ENCODE data around the gene AFP. TPM values are rescaled to one million over a fixed set of nuclear protein-coding genes. Genes with fewer than 3 reads are reported as not detected.

Gene AFP
- total and polyA plus RNA-seq, 7 donors, result not detected

DNA sequence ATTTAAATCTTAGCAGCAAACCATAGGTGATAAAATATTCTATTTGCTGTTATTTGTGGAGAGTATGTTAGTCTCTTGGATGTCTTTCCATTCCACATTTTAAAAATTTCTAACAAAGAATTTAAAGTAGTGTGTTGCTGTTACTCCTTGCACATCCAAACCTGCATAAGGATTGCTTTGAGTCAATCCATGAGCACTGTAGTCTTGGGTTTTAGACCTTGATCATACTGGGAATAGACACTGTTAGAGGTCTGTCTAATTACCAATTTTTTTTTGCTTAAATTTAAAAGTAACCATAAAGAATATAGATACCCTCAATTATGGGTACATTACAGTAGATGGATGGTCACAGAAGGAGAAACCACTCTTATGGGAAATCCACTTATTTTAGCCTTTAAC lies 1.5 kb downstream of the AFP start:
- Histone ChIP-seq H3K27me3 (no peaks in the 10 kb centered on the region), H3K4me1 (no peaks in the 10 kb centered on the region), H3K36me3 (no peaks in the 10 kb centered on the region), H3K4me3 (no peak overlapping the region), H3K9me3 (no peaks in the 10 kb centered on the region), H3K27ac (no peak overlapping the region)
- DNase-seq, result no peak
- no peak for TF ChIP-seq POLR2AphosphoS5 (IDR thresholded peaks at IDR 0.05)
- TF ChIP-seq EP300 (IDR thresholded peaks at IDR 0.05), result no peak
- no peak for TF ChIP-seq POLR2A (IDR thresholded peaks at IDR 0.05)
- TF ChIP-seq, protein P1, sequence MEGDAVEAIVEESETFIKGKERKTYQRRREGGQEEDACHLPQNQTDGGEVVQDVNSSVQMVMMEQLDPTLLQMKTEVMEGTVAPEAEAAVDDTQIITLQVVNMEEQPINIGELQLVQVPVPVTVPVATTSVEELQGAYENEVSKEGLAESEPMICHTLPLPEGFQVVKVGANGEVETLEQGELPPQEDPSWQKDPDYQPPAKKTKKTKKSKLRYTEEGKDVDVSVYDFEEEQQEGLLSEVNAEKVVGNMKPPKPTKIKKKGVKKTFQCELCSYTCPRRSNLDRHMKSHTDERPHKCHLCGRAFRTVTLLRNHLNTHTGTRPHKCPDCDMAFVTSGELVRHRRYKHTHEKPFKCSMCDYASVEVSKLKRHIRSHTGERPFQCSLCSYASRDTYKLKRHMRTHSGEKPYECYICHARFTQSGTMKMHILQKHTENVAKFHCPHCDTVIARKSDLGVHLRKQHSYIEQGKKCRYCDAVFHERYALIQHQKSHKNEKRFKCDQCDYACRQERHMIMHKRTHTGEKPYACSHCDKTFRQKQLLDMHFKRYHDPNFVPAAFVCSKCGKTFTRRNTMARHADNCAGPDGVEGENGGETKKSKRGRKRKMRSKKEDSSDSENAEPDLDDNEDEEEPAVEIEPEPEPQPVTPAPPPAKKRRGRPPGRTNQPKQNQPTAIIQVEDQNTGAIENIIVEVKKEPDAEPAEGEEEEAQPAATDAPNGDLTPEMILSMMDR (IDR thresholded peaks at IDR 0.05), result no peak
- intact Hi-C loops (cut with DNase I), result no loop called here

DNA sequence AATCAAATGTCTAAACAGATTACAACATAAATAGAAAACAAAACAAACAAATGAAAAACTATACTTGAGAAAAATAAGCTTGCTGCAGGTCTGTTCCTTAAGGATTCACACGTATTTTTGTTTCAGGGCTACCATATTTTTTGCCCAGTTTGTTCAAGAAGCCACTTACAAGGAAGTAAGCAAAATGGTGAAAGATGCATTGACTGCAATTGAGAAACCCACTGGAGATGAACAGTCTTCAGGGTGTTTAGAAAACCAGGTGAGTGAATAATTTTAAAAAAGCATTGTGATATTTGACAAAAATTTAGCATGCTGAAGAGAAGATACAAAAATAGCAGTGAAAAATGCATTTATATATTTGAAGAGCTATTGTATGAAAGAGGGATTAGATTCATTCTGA lies 2.0 kb downstream of the AFP start:
- Histone ChIP-seq H3K4me1 (no peaks in the 10 kb centered on the region), H3K36me3 (no peaks in the 10 kb centered on the region), H3K4me3 (no peak overlapping the region), H3K27me3 (no peaks in the 10 kb centered on the region), H3K9me3 (no peaks in the 10 kb centered on the region), H3K27ac (no peak overlapping the region)
- no peak for DNase-seq
- intact Hi-C loops (cut with DNase I), result no loop called here
- 85 to 88% methylated on average over 1 of the region's 1 CpG for WGBS, 2 donors
- TF ChIP-seq, protein P1 (IDR thresholded peaks at IDR 0.05), result no peak
- TF ChIP-seq POLR2A (IDR thresholded peaks at IDR 0.05) (no peak), POLR2AphosphoS5 (IDR thresholded peaks at IDR 0.05) (no peak), EP300 (IDR thresholded peaks at IDR 0.05) (no peak)

DNA sequence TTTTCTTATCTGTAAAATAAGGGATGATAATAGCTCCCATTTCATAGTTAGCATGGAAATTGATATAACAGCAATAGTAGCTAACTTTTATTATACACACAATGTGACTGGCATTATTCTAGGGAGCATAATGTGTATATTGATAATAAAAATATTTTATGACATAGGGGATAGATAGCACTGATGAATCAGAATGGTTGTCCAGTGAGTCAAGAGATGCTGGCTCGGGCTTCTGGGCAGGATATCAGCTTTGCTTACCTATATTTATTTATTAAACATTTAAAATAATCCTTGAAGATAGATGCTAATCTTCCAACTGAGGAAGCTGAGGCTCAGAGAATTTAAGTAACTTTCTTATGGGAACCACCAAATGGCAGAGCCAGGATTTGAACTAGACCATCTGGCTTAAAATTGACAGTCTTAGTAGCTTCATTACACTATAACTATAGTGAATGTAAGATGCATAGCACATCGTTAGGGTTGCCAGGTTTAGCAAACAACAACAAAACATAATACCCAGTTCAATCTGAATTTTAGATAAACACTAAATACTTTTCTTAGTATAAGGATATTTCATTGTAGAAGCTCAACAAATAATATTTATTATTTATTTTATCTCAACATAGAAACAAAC lies 2.7 kb downstream of the AFP start:
- Histone ChIP-seq H3K4me1 (no peaks in the 10 kb centered on the region), H3K9me3 (no peaks in the 10 kb centered on the region), H3K36me3 (no peaks in the 10 kb centered on the region), H3K4me3 (no peak overlapping the region), H3K27ac (no peak overlapping the region), H3K27me3 (no peaks in the 10 kb centered on the region)
- DNase-seq, result no peak
- TF ChIP-seq EP300 (IDR thresholded peaks at IDR 0.05), result no peak
- 49 to 67% methylated on average over 2 of the region's 2 CpGs for WGBS, 2 donors
- intact Hi-C loops (cut with DNase I), result no loop called here

DNA sequence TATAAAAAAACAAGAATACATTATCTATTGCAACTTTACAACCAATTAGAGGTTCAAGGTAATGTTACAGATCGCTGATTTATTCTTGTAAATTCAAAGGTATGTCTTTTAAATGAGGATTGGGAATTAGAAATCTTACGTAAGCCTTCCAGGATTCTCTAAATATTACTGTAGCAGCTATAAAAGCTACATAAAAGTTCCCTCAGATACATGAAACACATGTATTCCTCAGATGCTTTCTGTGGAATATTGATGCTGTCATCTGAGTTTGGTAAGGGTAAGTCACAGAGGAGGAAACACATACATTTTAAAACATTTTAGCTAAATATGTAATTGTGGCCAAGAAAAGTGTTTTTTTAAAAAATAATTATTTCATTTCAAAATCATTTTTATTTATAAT lies 3.4 kb downstream of the AFP start:
- WGBS, 2 donors, result 65 to 83% methylated on average over 2 of the region's 2 CpGs
- Histone ChIP-seq H3K4me3 (no peak overlapping the region), H3K27ac (no peak overlapping the region), H3K36me3 (no peaks in the 10 kb centered on the region), H3K4me1 (no peaks in the 10 kb centered on the region), H3K9me3 (no peaks in the 10 kb centered on the region), H3K27me3 (no peaks in the 10 kb centered on the region)
- TF ChIP-seq POLR2AphosphoS5 (IDR thresholded peaks at IDR 0.05) (no peak), EP300 (IDR thresholded peaks at IDR 0.05) (no peak), POLR2A (IDR thresholded peaks at IDR 0.05) (no peak)
- intact Hi-C loops (cut with DNase I), result no loop called here
- DNase-seq, result no peak

DNA sequence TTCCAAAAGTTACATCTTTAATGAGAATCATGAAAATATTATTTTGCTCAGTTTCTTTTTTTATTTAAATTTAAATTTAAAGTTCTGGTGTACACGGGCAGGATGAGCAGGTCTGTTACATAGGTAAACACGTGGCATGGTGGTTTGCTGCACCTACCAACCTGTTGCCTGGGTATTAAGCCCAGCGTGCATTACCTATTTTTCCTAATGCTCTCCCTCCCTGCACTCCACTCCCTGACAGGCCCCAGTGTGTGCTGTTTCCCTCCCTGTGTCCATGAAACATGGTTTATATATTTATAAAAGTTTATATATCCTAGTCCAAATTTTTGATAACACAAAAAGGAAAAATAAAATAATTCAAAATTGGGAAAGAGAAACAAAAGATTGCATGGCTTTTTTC lies 4.0 kb downstream of the AFP start:
- no peak for DNase-seq
- H3K9me3 ChIP-seq, result no peaks in the 10 kb centered on the region
- no peaks in the 10 kb centered on the region for H3K27me3 ChIP-seq
- no peak overlapping the region for H3K4me3 ChIP-seq
- H3K4me1 ChIP-seq, result no peaks in the 10 kb centered on the region
- no peaks in the 10 kb centered on the region for H3K36me3 ChIP-seq
- WGBS, 2 donors, result 79 to 87% methylated on average over 3 of the region's 3 CpGs
- TF ChIP-seq POLR2AphosphoS5 (IDR thresholded peaks at IDR 0.05), result no peak
- intact Hi-C loops (cut with DNase I), result no loop called here
- H3K27ac ChIP-seq, result no peak overlapping the region

DNA sequence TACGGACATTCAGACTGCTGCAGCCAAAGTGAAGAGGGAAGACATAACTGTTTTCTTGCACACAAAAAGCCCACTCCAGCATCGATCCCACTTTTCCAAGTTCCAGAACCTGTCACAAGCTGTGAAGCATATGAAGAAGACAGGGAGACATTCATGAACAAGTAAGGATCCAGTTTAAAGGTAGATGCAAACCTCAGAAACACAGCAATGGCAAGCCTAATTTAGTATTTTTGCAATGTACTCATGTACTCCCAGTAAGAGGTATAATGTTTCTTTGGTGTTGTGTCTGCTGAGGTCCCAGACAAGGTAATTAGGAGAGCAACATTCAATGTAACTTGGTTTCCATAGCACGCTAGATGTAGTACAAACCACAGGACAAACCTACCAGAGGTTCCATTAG lies 4.6 kb downstream of the AFP start:
- TF ChIP-seq, protein P1 (IDR thresholded peaks at IDR 0.05), result no peak
- TF ChIP-seq POLR2AphosphoS5 (IDR thresholded peaks at IDR 0.05), result no peak
- TF ChIP-seq POLR2A (IDR thresholded peaks at IDR 0.05), result no peak
- no peak for TF ChIP-seq EP300 (IDR thresholded peaks at IDR 0.05)
- 92 to 93% methylated on average over 3 of the region's 3 CpGs for WGBS, 2 donors
- intact Hi-C loops (cut with DNase I), result no loop called here
- no peaks in the 10 kb centered on the region for H3K27me3 ChIP-seq
- no peak overlapping the region for H3K27ac ChIP-seq
- no peaks in the 10 kb centered on the region for H3K9me3 ChIP-seq
- no peaks in the 10 kb centered on the region for H3K36me3 ChIP-seq
- no peaks in the 10 kb centered on the region for H3K4me1 ChIP-seq
- no peak for DNase-seq
- no peak overlapping the region for H3K4me3 ChIP-seq
